ENCODE results near the gene DLG1. TPM values are rescaled to one million over a fixed set of nuclear protein-coding genes. Genes with fewer than 3 reads are reported as not detected.

DLG1 gene
- total and polyA plus RNA-seq, 2 of the 4 experiments (the other 2 are of a cell fraction), result 21.2 to 57.7 TPM

GRCh38 chr3:197257711-197258110, 40.7 kb downstream of the DLG1 start:
- H2AK5ac ChIP-seq (ENCODE audit: low read depth, low read length), result no peak overlapping the region
- no peak overlapping the region for H2BK5ac ChIP-seq (ENCODE audit: low read depth, low read length, poor library complexity, severe bottlenecking)
- no peak overlapping the region for H3K4me3 ChIP-seq (ENCODE audit: insufficient read depth, low read depth, low read length)
- DNase-seq (no peak), ATAC-seq (ENCODE audit: low read depth) (no peak)
- H3K9me3 ChIP-seq (ENCODE audit: control insufficient read depth, insufficient read depth, low read length), result no peaks in the 10 kb centered on the region
- no peak overlapping the region for H3K4me2 ChIP-seq (ENCODE audit: low read depth, low read length)
- no CpG with 5 or more reads among the region's 5 CpGs for WGBS, 2 experiments (ENCODE audit: extremely low coverage in 2 of 2, insufficient read length in 1 of 2)
- intact Hi-C loops (cut with micrococcal nuclease) (loop anchor here (1.0 kb wide), 1 partner anchor 253 kb away; no protein-coding TSS in a partner anchor), dilution Hi-C loops (cut with HindIII; ENCODE audit: low sequenced_read_pairs, unreplicated experiment) (no loop called here), in situ Hi-C loops (cut with MboI; ENCODE audit: low sequenced_read_pairs) (loop anchor here (10.0 kb wide), 1 partner anchor 257 kb away; no protein-coding TSS in a partner anchor)
- no peaks in the 10 kb centered on the region for H3K27me3 ChIP-seq (ENCODE audit: control insufficient read depth, insufficient read depth, low read length)
- H3K56ac ChIP-seq (ENCODE audit: extremely low read depth, insufficient read depth, low read length), result no peak overlapping the region
- H4K91ac ChIP-seq (ENCODE audit: insufficient read depth, low read depth, low read length), result no peak overlapping the region
- CTCF ChIA-PET, result interaction anchor here (1.0 to 1.4 kb wide), 7 partner anchors 11 to 243 kb away, joined by 3 to 6 read pairs (median 3); no protein-coding TSS in a partner anchor
- H3K9me1 ChIP-seq (ENCODE audit: insufficient read depth, low read length), result peaks cover 3% of the 10 kb centered on the region; the same call in 1 of the 2 replicates
- no peak overlapping the region for H4K5ac ChIP-seq (ENCODE audit: low read depth, low read length)
- no peaks in the 10 kb centered on the region for H3K36me3 ChIP-seq (ENCODE audit: control insufficient read depth, insufficient read depth, low read length)
- H2AK9ac ChIP-seq (replicated peaks; ENCODE audit: low read depth, low read length, poor library complexity), result no peak overlapping the region
- H3K23ac ChIP-seq (ENCODE audit: low read depth, low read length), result no peak overlapping the region
- no peak overlapping the region for H3K27ac ChIP-seq (ENCODE audit: insufficient read depth, low read length)
- POLR2A ChIA-PET (ENCODE audit: unreplicated experiment), result no interaction called here
- no peak overlapping the region for H3K9ac ChIP-seq (ENCODE audit: low read depth, low read length)
- H3K79me1 ChIP-seq (ENCODE audit: low read depth in 1 of 2, low read length in 2 of 2), result peaks cover 30 to 68% of the 10 kb centered on the region in 2 experiments
- no peak for TF ChIP-seq CTCF (conservative IDR thresholded peaks at IDR 0.05; ENCODE audit: low read depth, low read length)
- TF ChIP-seq, protein P1, sequence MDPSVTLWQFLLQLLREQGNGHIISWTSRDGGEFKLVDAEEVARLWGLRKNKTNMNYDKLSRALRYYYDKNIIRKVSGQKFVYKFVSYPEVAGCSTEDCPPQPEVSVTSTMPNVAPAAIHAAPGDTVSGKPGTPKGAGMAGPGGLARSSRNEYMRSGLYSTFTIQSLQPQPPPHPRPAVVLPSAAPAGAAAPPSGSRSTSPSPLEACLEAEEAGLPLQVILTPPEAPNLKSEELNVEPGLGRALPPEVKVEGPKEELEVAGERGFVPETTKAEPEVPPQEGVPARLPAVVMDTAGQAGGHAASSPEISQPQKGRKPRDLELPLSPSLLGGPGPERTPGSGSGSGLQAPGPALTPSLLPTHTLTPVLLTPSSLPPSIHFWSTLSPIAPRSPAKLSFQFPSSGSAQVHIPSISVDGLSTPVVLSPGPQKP (IDR thresholded peaks at IDR 0.05; ENCODE audit: borderline replicate concordance, low read depth, low read length), result no peak
- no peak for TF ChIP-seq NFE2L2 (IDR thresholded peaks at IDR 0.05; ENCODE audit: low read depth, low read length)
- no peak for TF ChIP-seq SMC3 (IDR thresholded peaks at IDR 0.05; ENCODE audit: low read depth, low read length)
- TF ChIP-seq, protein P2, sequence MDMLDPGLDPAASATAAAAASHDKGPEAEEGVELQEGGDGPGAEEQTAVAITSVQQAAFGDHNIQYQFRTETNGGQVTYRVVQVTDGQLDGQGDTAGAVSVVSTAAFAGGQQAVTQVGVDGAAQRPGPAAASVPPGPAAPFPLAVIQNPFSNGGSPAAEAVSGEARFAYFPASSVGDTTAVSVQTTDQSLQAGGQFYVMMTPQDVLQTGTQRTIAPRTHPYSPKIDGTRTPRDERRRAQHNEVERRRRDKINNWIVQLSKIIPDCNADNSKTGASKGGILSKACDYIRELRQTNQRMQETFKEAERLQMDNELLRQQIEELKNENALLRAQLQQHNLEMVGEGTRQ (IDR thresholded peaks at IDR 0.05; ENCODE audit: low read depth, low read length), result no peak
- no peak for TF ChIP-seq BHLHE40 (IDR thresholded peaks at IDR 0.05; ENCODE audit: low read depth, low read length)
- TF ChIP-seq CHD1 (IDR thresholded peaks at IDR 0.05; ENCODE audit: low read depth, low read length), result no peak
- TF ChIP-seq POLR2A (IDR thresholded peaks at IDR 0.05; ENCODE audit: low read depth, low read length), result no peak
- TF ChIP-seq RAD21 (IDR thresholded peaks at IDR 0.05; ENCODE audit: low read length), result no peak
- TF ChIP-seq RFX5 (IDR thresholded peaks at IDR 0.05; ENCODE audit: low read depth, low read length), result no peak
- TF ChIP-seq RCOR1 (IDR thresholded peaks at IDR 0.05; ENCODE audit: insufficient replicate concordance, low read length), result no peak
- no peak overlapping the region for H3K14ac ChIP-seq (replicated peaks; ENCODE audit: low read depth, low read length)
- no peak overlapping the region for H2BK15ac ChIP-seq (ENCODE audit: low read depth, low read length)
- H2AFZ ChIP-seq (replicated peaks; ENCODE audit: low read length, poor library complexity), result no peak overlapping the region
- H2BK20ac ChIP-seq (ENCODE audit: low read depth, low read length), result no peak overlapping the region
- no peak overlapping the region for H2BK120ac ChIP-seq (ENCODE audit: low read depth, low read length)
- H3K18ac ChIP-seq (ENCODE audit: low read depth, low read length), result no peak overlapping the region
- no TSS peak for BruUV-seq (replicated peaks)
- no peak overlapping the region for H3K4ac ChIP-seq (ENCODE audit: low read depth, low read length)
- peaks cover 2% of the 10 kb centered on the region for H3K4me1 ChIP-seq (ENCODE audit: control insufficient read depth, insufficient read depth, low read length)
- peaks cover 38% of the 10 kb centered on the region for H4K20me1 ChIP-seq (ENCODE audit: insufficient read depth, low read length)
- no peak overlapping the region for H4K8ac ChIP-seq (ENCODE audit: low read depth in 2 of 2, low read length in 2 of 2)

All from IMR-90 (cell line).